Keratinocyte (primary cell): ENCODE data around the gene TDRD6. TPM values are rescaled to one million over a fixed set of nuclear protein-coding genes. Genes with fewer than 3 reads are reported as not detected.

Experiments
- DNase-seq: peaks from one replicate; pipeline ENCODE4 v3.0.0-alpha.2; 2011; ENCODE audit warnings: low read depth, missing footprints, low spot score
- FAIRE-seq: peaks from 2 replicates; lab custom pipeline; 2011; peaks lifted over from hg19 to GRCh38; lab: Jason Lieb, UNC
- H2AFZ ChIP-seq: 2 replicates; pipeline ENCODE4 v1.6.0; 2012; ENCODE audit warnings: low read length, control low read depth, inconsistent platforms; ENCODE audit not compliant: control insufficient read depth
- H3K27ac ChIP-seq: 2 replicates; pipeline ENCODE4 v1.5.1; 2011; ENCODE audit warnings: low read length; ENCODE audit not compliant: control insufficient read depth, insufficient read depth
- H3K27me3 ChIP-seq: 3 replicates; pipeline ENCODE4 v1.6.0; 2011; ENCODE audit warnings: low read length; ENCODE audit not compliant: control insufficient read depth, insufficient read depth; ENCODE audit errors: extremely low read depth
- H3K36me3 ChIP-seq, 2 experiments: 2 replicates in 1 of 2; 3 replicates in 1 of 2; pipeline ENCODE4 v1.5.1; 2011; ENCODE audit warnings: low read length in 2 of 2, mild to moderate bottlenecking in 1 of 2; ENCODE audit not compliant: control insufficient read depth in 2 of 2, insufficient read depth in 2 of 2; ENCODE audit errors: extremely low read depth in 1 of 2
- H3K4me1 ChIP-seq: 3 replicates; pipeline ENCODE4 v1.5.1; 2011; ENCODE audit warnings: low read length; ENCODE audit not compliant: control insufficient read depth, insufficient read depth; ENCODE audit errors: extremely low read depth
- H3K4me2 ChIP-seq: 3 replicates; pipeline ENCODE4 v1.6.0; 2011; ENCODE audit warnings: low read depth, low read length; ENCODE audit not compliant: control insufficient read depth, insufficient read depth; ENCODE audit errors: extremely low read depth
- H3K4me3 ChIP-seq, 3 experiments: fragments of 200-600 bp in 1 of 3; sonication (generic) in 1 of 3; 2 replicates in 2 of 3; 3 replicates in 1 of 3; pipeline ENCODE4 v1.5.1; 2011 to 2016; ENCODE audit warnings: low read length in 3 of 3, mild to moderate bottlenecking in 3 of 3, control low read depth in 2 of 3, inconsistent platforms in 1 of 3, low read depth in 1 of 3, mixed read lengths in 1 of 3, mixed run types in 1 of 3, moderate library complexity in 1 of 3; ENCODE audit not compliant: control insufficient read depth in 2 of 3, insufficient read depth in 2 of 3; ENCODE audit errors: extremely low read depth in 1 of 3
- H3K79me2 ChIP-seq: 2 replicates; pipeline ENCODE4 v1.6.0; 2012; ENCODE audit warnings: low read length; ENCODE audit not compliant: control insufficient read depth, insufficient read depth
- H3K9ac ChIP-seq: 3 replicates; pipeline ENCODE4 v1.6.0; 2011; ENCODE audit warnings: low read length; ENCODE audit not compliant: control insufficient read depth, insufficient read depth; ENCODE audit errors: extremely low read depth
- H3K9me1 ChIP-seq: 3 replicates; pipeline ENCODE4 v1.6.0; 2011; ENCODE audit warnings: low read length; ENCODE audit not compliant: control insufficient read depth, insufficient read depth; ENCODE audit errors: extremely low read depth
- H3K9me3 ChIP-seq: 2 replicates; pipeline ENCODE4 v1.5.1; 2012; ENCODE audit warnings: low read depth, low read length; ENCODE audit not compliant: control insufficient read depth
- H4K20me1 ChIP-seq: 3 replicates; pipeline ENCODE4 v1.6.0; 2011; ENCODE audit warnings: low read length; ENCODE audit not compliant: control insufficient read depth, insufficient read depth; ENCODE audit errors: extremely low read depth
- EZH2 ChIP-seq: IDR thresholded peaks from one replicate; pipeline ENCODE4 v1.6.1; 2012; ENCODE audit warnings: inconsistent platforms, mild to moderate bottlenecking, low read length, moderate library complexity
- dilution Hi-C: fragments of 300-500 bp; cut with MboI; formaldehyde crosslinking; loops from one replicate; pipeline ENCODE4 v1.7.0; 2020; ENCODE audit warnings: low sequenced_read_pairs; ENCODE audit not compliant: extremely low pct_ligation_motif_present
- polyA plus RNA-seq, 5 experiments: library from polyadenylated mRNA; depleted of rRNA in 3 of 5; stranded (reverse) in 3 of 5; stranded (forward) in 1 of 5; unstranded in 1 of 5; fragments of >200 nt; gene quantifications; 1 replicate in 1 of 5; 2 replicates in 3 of 5; 3 replicates in 1 of 5; pipeline versions ENCODE4 v1.2.1 to v1.2.3, GENCODE V29; 2011 to 2012; ENCODE audit warnings: missing spikeins in 2 of 5, low read depth in 1 of 5, low replicate concordance in 1 of 5
- TF ChIP-seq, protein P1 (sequence below), 3 experiments: IDR thresholded peaks in 1 of 3; conservative IDR thresholded peaks in 1 of 3; optimal IDR thresholded peaks in 1 of 3; 2 replicates in 2 of 3; 3 replicates in 1 of 3; pipeline versions ENCODE3 to v1.5.1; 2011; ENCODE audit warnings: low read length in 3 of 3, mild to moderate bottlenecking in 3 of 3, moderate library complexity in 2 of 3, control low read depth in 1 of 3, inconsistent platforms in 1 of 3; ENCODE audit not compliant: insufficient read depth in 2 of 3; ENCODE audit errors: extremely low read depth in 1 of 3

The TDRD6 gene
- polyA plus RNA-seq, 1 donor (not counting 4 experiments of a cell fraction or from before 2014, with no cell fraction given): 0.25 TPM

DNA sequence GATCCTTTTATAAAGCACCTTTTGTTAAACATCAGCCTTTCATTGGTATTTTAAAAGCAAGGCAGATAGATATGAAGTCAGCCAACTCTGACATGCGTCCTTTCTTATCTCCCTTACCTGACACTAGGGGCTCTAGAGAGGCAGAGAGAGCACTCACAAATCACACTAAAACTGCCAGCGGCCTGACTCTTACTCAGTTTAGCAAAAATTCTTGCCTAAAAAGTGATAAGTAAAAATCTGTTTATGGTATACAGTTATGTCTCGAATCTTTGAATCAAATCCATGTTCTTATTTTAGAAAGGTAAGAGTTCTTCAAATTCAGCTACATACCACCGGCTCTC lies 10.4 kb upstream of the TDRD6 start:
- H4K20me1 ChIP-seq: no peaks in the 10 kb centered on the region
- no peak for TF ChIP-seq EZH2
- TF ChIP-seq, protein P1, sequence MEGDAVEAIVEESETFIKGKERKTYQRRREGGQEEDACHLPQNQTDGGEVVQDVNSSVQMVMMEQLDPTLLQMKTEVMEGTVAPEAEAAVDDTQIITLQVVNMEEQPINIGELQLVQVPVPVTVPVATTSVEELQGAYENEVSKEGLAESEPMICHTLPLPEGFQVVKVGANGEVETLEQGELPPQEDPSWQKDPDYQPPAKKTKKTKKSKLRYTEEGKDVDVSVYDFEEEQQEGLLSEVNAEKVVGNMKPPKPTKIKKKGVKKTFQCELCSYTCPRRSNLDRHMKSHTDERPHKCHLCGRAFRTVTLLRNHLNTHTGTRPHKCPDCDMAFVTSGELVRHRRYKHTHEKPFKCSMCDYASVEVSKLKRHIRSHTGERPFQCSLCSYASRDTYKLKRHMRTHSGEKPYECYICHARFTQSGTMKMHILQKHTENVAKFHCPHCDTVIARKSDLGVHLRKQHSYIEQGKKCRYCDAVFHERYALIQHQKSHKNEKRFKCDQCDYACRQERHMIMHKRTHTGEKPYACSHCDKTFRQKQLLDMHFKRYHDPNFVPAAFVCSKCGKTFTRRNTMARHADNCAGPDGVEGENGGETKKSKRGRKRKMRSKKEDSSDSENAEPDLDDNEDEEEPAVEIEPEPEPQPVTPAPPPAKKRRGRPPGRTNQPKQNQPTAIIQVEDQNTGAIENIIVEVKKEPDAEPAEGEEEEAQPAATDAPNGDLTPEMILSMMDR (optimal IDR thresholded peaks at IDR 0.05 in 1 of 3, IDR thresholded peaks at IDR 0.05 in 1 of 3, conservative IDR thresholded peaks at IDR 0.05 in 1 of 3; ENCODE audit: extremely low read depth in 1 of 3, insufficient read depth in 2 of 3, low read length in 3 of 3): peak; percentile 18 to 50 (median 34)
- H3K4me2 ChIP-seq: no peak overlapping the region
- DNase-seq (no peak), FAIRE-seq (no peak)
- no peaks in the 10 kb centered on the region for H3K4me1 ChIP-seq
- H3K27ac ChIP-seq: no peak overlapping the region
- no peaks in the 10 kb centered on the region for H3K27me3 ChIP-seq
- H3K4me3 ChIP-seq: no peak overlapping the region
- dilution Hi-C loops: no loop called here
- no peak overlapping the region for H2AFZ ChIP-seq
- no peaks in the 10 kb centered on the region for H3K36me3 ChIP-seq
- no peaks in the 10 kb centered on the region for H3K9me1 ChIP-seq
- H3K79me2 ChIP-seq: no peaks in the 10 kb centered on the region
- no peaks in the 10 kb centered on the region for H3K9me3 ChIP-seq
- no peak overlapping the region for H3K9ac ChIP-seq

DNA sequence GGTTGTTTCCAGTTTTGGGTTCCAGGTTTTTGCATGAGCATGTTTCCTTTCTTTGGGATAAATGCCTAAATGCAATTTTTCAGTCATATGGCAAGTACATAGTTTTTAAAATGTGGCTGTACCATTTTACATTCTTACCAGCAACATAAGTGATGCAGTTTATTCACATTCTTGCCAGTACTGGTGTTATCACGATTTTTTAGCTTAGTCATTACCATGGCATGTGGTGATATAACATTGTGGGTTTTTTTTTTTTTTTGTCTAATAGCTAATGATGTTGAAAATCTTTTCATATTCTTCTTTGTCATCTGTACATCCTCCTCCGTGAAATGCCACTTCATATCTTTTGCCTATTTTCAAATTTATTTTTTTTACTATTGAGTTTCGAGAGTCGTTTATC lies 2.9 kb upstream of the TDRD6 start:
- Histone ChIP-seq H3K4me2 (peak overlapping the region; percentile 6), H3K79me2 (no peaks in the 10 kb centered on the region), H3K4me3 (no peak overlapping the region), H4K20me1 (no peaks in the 10 kb centered on the region), H3K27me3 (no peaks in the 10 kb centered on the region), H3K9me1 (no peaks in the 10 kb centered on the region), H2AFZ (no peak overlapping the region), H3K9ac (no peak overlapping the region), H3K27ac (no peak overlapping the region), H3K4me1 (peaks cover 5% of the 10 kb centered on the region), H3K9me3 (no peaks in the 10 kb centered on the region), H3K36me3 (no peaks in the 10 kb centered on the region)
- TF ChIP-seq, protein P1 (optimal IDR thresholded peaks at IDR 0.05 in 1 of 3, IDR thresholded peaks at IDR 0.05 in 1 of 3, conservative IDR thresholded peaks at IDR 0.05 in 1 of 3; ENCODE audit: extremely low read depth in 1 of 3, insufficient read depth in 2 of 3, low read length in 3 of 3): no peak
- no peak for TF ChIP-seq EZH2
- FAIRE-seq (peak; percentile 81), DNase-seq (peak; percentile 52)
- dilution Hi-C loops: no loop called here
